ENCODE results near the gene GBP7.

DNA sequence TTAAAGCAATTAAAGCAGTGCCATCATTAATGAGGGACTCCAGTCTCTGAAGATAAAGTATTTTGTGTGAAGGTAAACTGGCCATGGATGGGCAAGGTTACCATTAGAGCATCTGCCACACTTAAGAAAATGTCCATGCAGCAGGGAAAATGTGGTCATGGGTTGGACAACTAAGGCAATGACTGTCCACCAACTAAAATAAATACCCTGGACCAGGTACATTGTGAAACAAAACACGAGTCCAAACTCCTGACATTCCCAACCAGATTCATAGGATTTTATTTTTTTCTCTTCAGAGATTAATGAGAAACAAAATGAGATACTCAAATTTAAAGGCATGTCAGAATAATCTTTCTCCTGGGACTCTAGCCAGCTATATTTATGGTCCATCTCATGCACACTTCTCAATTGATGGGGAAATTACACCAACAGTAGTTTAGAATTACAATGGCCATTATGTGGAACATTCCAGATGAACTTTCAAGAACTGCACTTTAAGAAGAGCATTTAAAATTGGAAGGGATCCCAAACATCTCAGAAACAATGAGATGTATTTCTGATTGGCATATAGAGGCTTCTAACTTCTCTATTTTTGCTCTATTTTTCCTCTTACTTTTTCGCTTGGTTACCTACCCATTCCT lies 8.1 kb downstream of the GBP7 start:
- no peak for TF ChIP-seq POLR2AphosphoS5 (IDR thresholded peaks at IDR 0.05)
- TF ChIP-seq, protein P1, sequence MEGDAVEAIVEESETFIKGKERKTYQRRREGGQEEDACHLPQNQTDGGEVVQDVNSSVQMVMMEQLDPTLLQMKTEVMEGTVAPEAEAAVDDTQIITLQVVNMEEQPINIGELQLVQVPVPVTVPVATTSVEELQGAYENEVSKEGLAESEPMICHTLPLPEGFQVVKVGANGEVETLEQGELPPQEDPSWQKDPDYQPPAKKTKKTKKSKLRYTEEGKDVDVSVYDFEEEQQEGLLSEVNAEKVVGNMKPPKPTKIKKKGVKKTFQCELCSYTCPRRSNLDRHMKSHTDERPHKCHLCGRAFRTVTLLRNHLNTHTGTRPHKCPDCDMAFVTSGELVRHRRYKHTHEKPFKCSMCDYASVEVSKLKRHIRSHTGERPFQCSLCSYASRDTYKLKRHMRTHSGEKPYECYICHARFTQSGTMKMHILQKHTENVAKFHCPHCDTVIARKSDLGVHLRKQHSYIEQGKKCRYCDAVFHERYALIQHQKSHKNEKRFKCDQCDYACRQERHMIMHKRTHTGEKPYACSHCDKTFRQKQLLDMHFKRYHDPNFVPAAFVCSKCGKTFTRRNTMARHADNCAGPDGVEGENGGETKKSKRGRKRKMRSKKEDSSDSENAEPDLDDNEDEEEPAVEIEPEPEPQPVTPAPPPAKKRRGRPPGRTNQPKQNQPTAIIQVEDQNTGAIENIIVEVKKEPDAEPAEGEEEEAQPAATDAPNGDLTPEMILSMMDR (IDR thresholded peaks at IDR 0.05), result no peak
- no peak for TF ChIP-seq POLR2A (IDR thresholded peaks at IDR 0.05)
- no peak for TF ChIP-seq EP300 (IDR thresholded peaks at IDR 0.05)
